GM12873 (cell line): Measurements from ENCODE around the gene WSCD2.

ENCODE experiments used
- CTCF ChIP-seq: IDR thresholded peaks from 2 replicates; pipeline ENCODE4 v1.5.1; 2012; ENCODE audit warnings: low read depth, mild to moderate bottlenecking, moderate library complexity, low read length, control low read depth; ENCODE audit not compliant: insufficient read depth; ENCODE audit errors: missing control alignments

Gene WSCD2

GRCh38 chr12:108271951-108272872 is 143.1 kb downstream of the WSCD2 start:
- no peak for TF ChIP-seq CTCF

GRCh38 chr12:108273217-108273616 is 144.1 kb downstream of the WSCD2 start:
- no peak for TF ChIP-seq CTCF

GRCh38 chr12:108277613-108278012 is 148.5 kb downstream of the WSCD2 start:
- TF ChIP-seq CTCF: no peak

GRCh38 chr12:108282160-108282559 is 153.1 kb downstream of the WSCD2 start:
- no peak for TF ChIP-seq CTCF

GRCh38 chr12:108282676-108283075 is 153.6 kb downstream of the WSCD2 start:
- no peak for TF ChIP-seq CTCF

GRCh38 chr12:108284163-108284562 is 155.1 kb downstream of the WSCD2 start:
- TF ChIP-seq CTCF: no peak

GRCh38 chr12:108285016-108285415 is 155.9 kb downstream of the WSCD2 start:
- no peak for TF ChIP-seq CTCF
